GM19324 (cell line): ENCODE results near the gene NGEF.
"Not testable (repeated sequence)": the region's sequence is repeated elsewhere in the genome, so short reads cannot be mapped to it uniquely, and the experiment has no call there.

ENCODE experiments used
- ATAC-seq: cut with Tn5 transposase; IDR thresholded peaks from one replicate; pipeline ENCODE4 v1.9.1; 2021; ENCODE audit warnings: mild to moderate bottlenecking, moderate library complexity; ENCODE audit not compliant: unreplicated experiment, low FRiP score

The NGEF gene

DNA sequence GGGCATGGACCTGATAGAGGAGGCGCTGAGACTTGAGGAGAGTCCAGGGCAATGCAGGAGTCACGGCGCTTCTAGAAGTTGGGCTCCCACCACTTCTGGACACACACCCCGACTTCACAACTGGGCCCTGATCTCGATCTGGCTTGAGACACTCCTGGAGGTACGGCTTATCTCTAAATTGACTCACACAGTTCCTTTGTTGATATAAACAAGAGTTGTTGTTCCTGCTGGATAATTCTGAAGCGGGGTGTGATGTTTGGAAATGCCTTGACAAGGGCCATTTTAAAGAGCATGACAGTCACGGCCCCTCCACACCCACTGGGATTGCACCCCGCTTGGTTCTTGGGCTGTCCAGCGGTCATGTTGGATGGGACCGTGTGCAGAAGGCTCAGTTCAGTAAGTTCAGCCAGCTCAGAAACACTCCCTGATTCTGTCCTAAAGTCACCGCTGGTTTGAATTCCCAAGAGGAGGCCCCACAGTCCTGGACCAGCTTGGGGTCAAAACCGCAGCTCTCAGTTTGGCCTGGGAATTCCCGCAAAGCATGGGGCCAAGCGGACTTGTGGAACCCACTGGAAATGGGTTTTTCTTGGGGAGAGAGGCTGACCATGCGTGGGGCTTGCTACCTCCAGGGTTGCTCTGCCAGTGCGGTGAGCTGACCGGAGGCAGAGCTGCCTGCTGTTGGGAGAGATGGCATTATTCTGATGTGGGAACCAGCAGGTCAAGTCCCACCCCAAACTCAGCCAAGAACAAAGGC is 10.1 kb upstream of the NGEF start:
- ATAC-seq, result no peak

DNA sequence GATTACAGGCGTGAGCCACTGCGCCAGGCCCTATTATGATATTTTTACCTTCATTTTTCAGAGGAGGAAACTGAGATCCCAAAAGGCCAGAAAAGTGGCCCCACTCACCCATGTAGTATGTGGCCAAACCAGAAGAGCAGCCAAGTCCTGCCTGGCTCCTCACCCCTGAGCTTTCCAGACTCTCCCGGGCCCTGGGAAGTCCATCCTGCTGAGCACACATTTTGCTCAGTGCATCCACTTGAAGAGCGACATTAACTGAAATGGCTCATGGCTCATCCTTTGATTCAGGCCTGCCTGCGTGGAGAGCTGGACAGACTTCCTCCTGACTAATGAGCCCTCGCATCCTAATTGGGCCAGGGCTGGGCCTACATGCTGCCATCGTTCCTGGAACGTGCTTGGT is 9.5 kb upstream of the NGEF start:
- ATAC-seq, result no peak

DNA sequence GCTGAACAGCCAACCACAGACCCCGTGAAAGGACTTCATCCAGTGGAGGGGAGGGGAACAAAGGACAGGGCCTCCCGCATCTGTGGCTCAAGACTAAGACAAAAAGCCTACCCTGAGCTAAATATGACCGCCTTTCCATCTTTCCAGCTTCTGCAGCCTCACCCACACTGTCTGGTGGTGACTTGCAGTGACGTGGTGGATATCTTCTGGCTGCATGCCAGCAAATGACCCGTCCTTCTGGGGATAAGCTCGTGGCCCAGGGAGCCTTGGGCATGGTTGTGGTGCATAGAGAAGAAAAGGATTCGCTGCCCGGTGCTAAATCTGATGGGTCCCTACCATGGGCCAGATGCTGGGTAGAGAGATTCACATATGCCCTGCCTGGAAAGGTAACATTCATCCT is 8.7 kb upstream of the NGEF start:
- no peak for ATAC-seq

DNA sequence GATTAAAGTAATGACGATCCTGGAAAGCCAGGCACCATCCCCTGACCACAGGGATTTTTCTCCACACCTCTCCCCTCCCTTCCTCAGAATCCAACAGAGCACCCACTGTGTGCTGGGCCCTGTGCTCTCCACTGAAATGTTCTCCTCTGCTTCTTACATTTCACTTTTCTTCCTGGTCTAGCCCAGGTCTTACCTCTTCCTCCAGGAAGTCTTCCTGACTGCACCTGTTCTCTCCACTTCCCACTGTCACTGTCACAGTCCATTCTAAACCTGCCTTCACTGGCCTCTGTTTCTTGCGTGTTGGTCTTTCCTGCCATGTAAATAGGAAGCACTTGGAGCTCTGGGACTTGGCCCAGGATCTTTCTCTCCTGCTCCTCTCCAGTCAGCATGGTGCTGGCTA is 7.4 kb upstream of the NGEF start:
- ATAC-seq, result no peak

DNA sequence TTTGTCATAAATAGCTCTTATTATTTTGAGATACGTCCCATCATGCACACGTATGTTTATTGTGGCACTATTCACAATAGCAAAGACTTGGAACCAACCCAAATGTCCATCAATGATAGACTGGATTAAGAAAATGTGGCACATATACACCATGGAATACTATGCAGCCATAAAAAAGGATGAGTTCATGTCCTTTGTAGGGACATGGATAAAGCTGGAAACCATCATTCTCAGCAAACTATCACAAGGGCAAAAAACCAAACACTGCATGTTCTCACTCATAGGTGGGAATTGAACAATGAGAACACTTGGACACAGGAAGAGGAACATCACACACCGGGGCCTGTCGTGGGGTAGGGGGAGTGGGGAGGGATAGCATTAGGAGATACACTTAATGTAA is 6.6 kb upstream of the NGEF start:
- not testable (repeated sequence) for ATAC-seq

DNA sequence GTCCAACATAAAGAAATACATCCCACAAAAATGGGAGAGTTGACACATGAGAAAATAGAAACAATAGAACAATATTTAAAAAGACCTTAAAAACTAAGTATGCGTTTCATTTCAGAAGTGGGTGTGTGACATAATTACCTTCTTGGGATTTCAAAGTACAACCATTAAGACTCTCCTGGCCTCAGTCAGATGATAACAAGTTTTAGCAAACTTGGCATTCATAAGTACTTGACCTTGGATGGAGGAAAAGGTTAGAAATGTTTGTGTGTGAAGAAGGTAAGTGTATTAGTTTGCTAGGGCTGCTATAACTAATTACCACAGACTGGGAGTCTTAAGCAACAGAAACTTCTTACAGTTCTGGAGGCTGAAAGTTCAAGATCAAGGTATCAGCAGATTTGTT is 4.9 kb upstream of the NGEF start:
- no peak for ATAC-seq

DNA sequence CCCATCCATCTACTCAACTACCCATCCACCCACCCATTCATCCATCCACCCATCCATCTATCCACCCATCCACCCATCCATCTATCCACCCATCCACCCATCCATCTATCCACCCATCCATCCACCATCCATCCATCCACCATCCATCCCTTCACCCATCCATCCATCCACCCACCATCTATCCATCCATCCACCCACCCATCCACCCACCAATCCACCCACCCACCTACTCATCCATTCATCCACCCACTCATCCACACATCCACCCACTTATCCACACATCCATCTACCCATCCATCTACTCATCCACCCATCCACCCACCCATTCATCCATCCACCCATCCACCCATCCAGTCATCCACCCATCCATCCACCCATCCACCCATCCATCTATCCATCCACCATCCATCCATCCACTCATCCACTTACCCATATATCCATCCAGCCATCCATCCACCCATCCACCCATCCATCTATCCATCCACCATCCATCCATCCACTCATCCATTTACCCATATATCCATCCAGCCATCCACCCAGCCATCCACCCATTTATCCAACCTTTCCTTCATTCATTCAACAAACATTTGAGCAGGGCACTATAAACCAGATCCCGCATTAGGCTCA is 2.1 kb upstream of the NGEF start:
- ATAC-seq, result no peak

DNA sequence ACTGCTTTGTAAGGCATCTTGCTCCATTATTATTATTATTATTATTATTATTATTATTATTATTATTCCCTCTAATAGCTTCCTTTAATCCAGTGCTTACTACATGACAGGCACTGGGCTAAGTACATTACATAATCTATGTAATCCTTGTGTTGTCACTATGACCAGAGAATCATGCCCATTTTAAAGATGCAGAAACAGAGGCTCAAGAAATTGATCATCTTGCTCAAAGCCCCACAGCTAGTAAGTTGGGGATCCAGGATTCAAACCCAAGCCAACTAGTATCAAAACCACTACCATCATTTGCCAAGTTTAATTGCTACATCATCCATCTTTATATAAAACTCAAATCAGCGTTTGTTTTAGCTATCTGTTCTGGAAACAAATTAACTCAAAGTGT is 594 bp upstream of the NGEF start:
- no peak for ATAC-seq

DNA sequence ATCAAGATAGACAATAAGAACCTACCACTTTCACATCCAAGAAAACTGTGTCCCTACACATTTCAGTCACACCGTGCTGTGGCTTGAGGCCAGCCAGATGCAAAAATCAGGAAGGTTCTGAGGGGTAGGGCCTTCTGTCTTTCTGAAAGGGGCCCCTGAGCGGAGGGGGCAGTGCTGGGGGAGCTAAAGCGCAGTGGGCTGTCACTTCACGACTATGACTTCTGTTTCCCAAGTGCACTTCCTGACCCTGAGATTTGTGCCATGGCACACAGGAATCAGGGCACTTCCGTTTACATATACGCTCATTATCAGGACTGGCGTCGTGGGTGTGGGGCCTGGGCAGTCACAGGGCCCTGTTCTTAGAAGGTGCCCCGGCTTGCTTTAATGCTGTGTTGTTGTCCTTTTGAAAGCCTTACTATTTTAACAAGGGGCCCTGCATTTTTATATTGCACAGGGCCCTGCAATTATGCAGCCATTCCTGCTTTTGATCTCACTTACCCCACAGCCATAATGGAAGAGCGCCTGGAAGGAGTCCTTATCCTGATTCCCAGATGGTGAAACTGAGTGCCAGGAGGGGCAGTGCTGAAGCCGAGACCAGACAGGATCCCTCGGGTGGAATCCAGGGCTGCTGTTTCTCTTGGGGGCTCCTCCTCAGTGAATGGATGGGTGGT is 620 bp downstream of the NGEF start:
- no peak for ATAC-seq

DNA sequence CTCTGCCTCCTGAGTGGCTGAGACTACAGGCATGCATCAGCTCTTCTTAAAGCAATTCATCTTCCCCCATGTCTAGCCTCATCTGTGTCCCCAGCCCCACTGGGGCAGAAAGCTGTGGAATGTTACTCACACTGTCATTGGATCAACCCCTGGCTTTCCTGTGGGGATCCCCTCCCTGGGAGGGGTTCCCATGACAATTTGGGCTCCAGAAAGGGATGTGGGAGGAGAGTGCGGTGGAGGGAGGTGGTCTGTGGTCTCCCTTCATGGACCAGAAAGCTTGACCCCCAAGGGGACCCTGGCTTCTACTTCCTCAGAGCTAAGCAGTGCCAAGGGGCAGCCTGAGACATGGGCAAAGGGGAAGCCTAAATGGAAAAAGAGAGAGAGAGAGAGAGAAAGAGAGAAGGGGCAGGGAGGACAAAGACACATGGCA is 1.3 kb downstream of the NGEF start:
- ATAC-seq, result no peak

DNA sequence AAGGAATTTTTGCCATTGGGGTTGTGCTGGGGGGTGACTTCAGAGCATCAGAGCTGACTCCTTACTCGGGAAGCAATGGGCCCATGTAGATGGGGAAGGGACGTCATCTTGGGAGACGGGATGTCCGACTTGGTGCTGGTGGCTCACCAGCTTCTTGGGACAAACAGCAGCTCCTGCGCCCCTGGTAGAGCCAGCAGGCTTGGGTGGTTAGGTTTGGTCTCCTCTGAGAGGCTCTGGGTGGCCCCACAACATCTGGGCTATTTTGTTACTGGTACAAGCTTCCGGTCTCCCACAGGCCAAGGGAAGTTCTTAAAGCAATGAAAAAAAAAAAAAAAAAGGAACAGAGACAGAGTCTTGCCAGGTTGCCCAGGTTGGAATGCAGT is 1.8 kb downstream of the NGEF start:
- ATAC-seq, result no peak

DNA sequence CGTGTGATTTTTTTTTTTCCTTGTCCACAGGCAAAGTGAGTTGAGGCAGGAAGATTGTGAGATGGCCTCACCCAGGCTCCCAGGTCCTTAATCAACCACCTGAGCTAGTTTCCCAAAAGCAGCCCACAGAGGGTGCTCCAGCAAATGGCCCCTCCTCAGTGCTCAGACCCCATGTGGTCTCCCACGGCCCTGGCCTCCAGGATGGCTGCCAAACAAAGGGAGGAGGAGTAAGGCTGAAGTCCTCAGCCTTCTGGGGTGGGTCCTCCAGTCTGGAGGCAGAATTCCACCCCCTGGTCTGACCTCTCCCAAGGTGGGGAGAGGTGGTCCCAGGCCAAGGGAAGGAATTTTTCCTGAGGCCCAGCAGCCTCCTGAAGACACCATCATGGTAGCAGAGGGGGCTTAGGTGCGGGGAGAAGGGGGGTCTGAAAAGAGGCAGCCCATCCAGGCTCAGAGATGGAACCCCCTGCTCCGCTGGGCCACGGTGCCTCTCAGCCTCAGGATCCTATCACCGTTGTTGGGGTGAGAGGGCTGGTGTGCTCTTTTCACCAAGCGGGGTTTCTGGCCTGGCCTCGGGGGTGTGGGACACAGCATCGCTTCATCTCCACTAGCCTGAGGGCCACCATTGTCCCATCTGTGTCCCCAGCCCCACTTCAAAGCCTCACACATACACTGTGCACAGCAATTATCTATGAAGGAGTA is 2.3 kb downstream of the NGEF start:
- ATAC-seq, result no peak

DNA sequence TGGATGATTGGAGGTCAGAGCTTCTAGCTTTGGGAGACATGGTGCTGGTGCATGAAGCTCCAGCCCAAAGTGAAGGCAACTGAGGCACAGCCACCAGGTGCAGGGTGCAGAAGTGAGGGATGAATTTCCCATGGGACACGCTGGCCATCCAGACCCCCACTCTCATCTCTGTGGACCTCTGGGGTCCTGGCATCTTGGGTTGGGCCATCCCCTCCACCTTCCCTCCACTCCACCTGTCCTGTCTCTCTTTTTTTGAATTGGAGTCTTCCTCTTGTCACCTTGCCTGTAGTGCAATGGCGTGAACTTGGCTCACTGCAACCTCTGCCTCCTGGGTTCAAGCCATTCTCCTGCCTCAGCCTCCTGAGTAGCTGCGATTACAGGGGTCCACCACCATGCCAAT is 3.4 kb downstream of the NGEF start:
- ATAC-seq, result no peak

DNA sequence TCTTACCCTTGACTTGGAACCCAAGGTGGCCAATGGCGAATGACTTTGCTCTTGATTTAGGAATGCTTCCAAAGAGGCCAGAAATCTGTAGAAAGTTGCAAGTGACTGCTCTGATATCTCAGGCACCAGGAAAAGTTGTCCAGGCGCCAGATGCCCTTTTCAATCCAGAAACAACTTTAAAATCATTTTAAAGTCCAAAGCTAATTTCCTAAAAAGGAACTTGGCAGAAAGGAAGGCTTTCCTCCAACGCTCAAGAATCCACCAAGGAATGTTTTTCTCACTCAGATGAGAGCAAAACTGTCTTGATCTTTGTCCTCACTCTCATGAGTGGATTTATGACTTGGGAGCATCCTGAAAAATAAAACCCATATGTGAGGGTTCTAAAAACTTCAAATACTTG is 5.3 kb downstream of the NGEF start:
- no peak for ATAC-seq

DNA sequence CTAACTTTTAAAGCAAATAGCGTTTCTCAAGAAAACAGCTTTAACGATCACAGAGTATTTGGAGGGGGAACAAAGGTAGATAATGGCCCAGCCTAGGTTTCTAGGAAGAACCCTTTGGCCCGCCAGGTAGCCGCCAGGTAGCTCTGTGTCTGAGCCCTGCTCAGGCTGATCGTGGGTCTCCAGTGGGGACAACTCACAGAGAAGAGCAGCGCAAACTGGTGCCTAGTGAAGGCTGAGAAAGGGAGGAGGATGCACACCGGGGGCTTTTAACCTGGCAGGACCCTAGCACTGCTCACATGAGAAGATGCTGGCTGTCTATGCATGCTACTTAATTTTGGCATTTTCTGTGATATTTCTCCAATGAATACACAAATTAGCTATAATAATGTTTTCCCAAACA is 5.8 kb downstream of the NGEF start:
- ATAC-seq, result no peak

DNA sequence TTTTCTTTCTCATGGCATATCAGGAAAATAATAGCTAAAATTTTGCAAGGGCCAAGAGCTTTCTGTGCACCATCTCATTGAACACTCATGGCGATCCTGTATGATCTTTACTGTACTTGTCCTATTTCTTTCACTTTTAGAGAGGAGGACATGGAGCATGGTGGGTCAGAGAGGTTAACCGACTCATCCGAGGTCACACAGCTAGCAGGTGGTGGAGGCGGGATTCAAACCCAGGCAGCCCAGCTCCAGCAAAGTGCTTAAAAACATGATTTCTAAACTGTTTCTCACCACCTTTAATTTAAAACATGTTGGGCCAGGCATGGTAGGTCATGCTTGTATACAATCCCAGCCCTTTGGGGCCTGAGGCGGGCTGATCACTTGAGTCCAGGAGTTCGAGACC is 6.4 kb downstream of the NGEF start:
- ATAC-seq, result no peak

DNA sequence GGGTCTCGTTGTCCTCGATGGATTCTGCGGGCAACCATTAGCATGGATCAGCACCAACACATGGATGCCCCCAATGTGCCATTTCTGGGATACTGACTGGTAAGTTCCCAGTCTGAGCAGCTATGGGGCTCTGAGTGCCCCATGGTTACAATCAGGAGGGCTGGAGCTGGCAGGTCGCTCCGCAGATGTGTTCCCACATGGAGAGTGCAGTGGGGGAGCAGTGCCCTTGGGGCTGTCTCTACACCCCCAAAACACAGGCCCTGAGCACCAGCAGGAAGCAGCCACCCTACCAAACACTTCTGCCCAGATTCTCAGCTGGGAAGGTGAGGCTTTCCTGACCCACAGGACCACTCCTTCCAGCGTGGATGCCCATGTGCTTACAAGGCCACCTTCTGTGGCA is 8.0 kb downstream of the NGEF start:
- ATAC-seq, result no peak

DNA sequence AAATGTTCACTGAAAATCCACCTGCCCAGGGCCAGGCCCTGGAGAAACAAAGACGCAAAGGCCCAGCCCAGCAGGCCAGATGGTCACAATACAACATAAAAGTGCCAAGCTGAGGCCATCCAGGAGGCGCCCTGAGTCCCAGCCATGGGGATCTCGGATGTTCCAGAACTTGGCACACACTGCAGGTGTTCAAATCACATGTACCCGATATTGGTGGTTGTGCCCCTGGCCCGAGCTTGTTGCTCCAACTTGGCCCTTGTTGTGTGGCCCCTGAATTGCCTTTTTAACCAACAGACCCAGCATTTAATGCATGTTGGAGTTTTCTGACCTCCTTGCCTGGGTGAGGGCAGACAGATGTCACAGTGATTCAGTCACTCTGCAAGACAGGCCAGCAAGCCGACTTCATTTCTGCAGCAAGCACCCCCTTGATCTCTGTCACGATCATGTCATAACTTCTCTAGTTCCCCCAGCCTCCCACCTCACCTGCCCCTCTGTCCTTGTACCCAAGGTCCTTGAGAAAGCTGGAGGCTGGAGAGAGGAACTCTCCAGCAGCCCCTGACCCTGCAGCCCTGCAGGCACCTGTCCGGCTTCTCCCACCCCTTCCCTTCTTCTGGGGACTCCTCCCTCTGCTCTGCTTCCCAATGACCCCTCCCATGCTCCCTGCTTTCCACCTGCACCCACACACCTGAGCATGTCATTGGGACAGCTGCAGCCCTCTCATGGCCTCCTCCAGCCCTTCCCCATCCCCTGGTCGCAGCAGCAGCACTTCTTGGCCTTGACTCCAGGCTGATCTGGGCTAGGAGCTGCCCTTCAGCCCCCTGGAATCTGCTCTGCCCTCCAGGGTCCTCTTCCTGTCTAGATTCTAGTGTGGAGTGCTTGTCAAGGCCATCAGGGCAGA is 9.1 kb downstream of the NGEF start:
- no peak for ATAC-seq

DNA sequence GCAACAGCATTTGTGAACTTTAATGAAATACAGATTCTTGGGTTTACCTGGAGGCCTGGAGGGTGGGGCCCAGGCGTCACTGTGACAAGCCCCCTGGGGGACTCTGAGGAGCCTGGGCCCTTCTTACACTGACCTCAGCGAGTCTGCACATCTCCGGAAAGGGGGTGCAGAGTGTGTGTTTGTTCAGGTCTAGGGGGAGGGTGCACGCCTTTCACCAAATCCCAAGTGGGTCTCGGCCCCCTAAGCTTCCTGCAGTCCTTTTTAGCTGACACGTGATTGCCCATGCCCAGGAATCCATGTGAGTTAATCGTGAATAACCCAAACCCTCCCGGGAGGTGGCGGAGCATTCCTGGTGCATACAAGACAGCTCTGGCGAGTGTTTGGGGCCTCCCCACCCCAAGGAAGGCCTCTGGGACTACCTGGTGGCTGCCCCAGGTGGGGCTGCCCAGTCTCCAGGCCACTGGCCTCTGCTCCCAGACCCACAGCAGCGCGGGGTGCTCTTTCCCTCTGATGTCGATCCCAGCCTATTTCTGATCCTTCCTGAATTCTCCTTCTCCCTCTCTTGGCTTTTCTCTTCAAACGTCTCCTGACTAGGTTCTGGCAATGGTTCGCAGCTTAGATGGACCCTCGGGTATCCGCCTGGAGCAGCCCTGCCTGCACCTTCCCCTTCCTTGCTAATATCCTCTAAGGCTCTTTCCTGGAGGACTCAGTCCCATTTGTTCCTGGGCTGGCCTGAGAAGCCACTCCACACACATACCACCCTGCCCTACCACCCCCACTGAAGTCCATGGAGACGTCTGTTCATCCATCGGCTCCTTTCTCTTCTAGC is 10.0 kb downstream of the NGEF start:
- ATAC-seq, result no peak
